ENCODE results near the gene TEX10.

DNA sequence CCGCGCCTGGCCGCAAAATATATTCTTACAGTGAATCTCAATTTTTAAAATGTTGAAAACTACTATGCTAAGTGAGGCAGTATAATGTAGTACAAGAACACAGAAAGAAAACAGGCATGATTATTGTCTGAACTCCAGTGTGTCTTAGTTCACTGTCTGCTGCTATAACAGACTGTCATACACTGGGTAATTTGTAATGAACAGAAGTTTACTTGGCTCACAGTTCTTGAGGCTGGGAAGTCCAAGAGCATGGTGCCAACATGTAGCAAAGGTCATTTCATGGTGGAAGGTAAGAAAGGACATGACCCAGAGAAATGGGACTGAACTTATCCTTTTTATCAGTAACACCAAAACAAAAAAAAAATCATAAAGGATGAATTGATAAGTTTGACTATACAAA, 19.9 kb upstream of the TEX10 start:
- TF ChIP-seq SPI1 (IDR thresholded peaks at IDR 0.05; ENCODE audit: low read depth, low read length) (no peak), POLR2A (IDR thresholded peaks at IDR 0.05; ENCODE audit: low read depth, low read length) (no peak), POLR2AphosphoS5 (IDR thresholded peaks at IDR 0.05; ENCODE audit: low read depth, low read length) (no peak)

Data from GM12891 (cell line).